Psoas muscle (tissue), 8 donors: ENCODE results near the gene KLHL29. TPM values are rescaled to one million over a fixed set of nuclear protein-coding genes. Genes with fewer than 3 reads are reported as not detected.

ENCODE experiments used
- ATAC-seq, 4 donors: fragments of 200-7000 bp; cut with Tn5 transposase; one replicate each; pipeline ENCODE4 v1.9.1; 2020; ENCODE audit warnings: moderate library complexity in 3 of 4, mild to moderate bottlenecking in 2 of 4
- DNase-seq, 2 donors: peaks; one replicate each; pipeline ENCODE4 v3.0.0-alpha.2; 2020
- H3K27ac ChIP-seq: fragments of 200-600 bp; one replicate; pipeline ENCODE4 v1.8.0; 2022
- H3K27me3 ChIP-seq, 3 donors: fragments of 200-600 bp in 1 of 3; one replicate each; pipeline versions ENCODE4 v1.6.1 to v1.8.0; 2013 to 2022; ENCODE audit warnings: low read length in 2 of 3, mild to moderate bottlenecking in 2 of 3, moderate library complexity in 1 of 3; ENCODE audit not compliant: insufficient read depth in 3 of 3
- H3K36me3 ChIP-seq, 2 donors: fragments of 200-600 bp in 1 of 2; one replicate each; pipeline versions ENCODE4 v1.6.1 to v1.8.0; 2013 to 2022; ENCODE audit warnings: low read depth in 1 of 2, mild to moderate bottlenecking in 1 of 2, moderate library complexity in 1 of 2; ENCODE audit not compliant: insufficient read depth in 1 of 2
- H3K4me1 ChIP-seq: fragments of 200-600 bp; one replicate; pipeline ENCODE4 v1.8.0; 2022
- H3K4me3 ChIP-seq: fragments of 200-600 bp; one replicate; pipeline ENCODE4 v1.8.0; 2022; ENCODE audit warnings: mild to moderate bottlenecking
- H3K9me3 ChIP-seq: fragments of 200-600 bp; one replicate; pipeline ENCODE4 v1.8.0; 2022
- WGBS, 3 donors: extraction: QIAGEN DNeasy Blood & Tissue Kit; methylation state at CpG; one replicate each; pipeline versions ENCODE4 v1.1.6 to v1.1.7; 2013; 5-methylcytosine and 5-hydroxymethylcytosine counted together
- intact Hi-C, 2 donors: fragments of 100-400 bp; cut with DNase I; formaldehyde crosslinking; loops; one replicate each; pipeline versions ENCODE4 v1.11.0 to v1.14.2; 2022
- polyA plus RNA-seq, 3 donors: library from polyadenylated mRNA; stranded (reverse); fragments of 200-250 nt; gene quantifications; one replicate each; pipeline ENCODE4 v1.2.3, GENCODE V29; 2013
- total RNA-seq, 4 donors: library from RNA; stranded (reverse); fragmentation: NEBNext Ultra II Directional in 2 of 4; extraction: Animal tissue kit (Norgen Biotek cat#: 25700) in 2 of 4; gene quantifications; one replicate each; pipeline versions ENCODE4 v1.2.1 to v1.2.4, GENCODE V29; 2021 to 2023
- TF ChIP-seq, protein P1 (sequence below): fragments of 200-600 bp; IDR thresholded peaks from one replicate; pipeline ENCODE4 v1.8.0; 2022; ENCODE audit warnings: antibody characterized with exemption
- donor health status: healthy with polysubstance abuse.
- donor health status: DM: no; HTN: no; CAD: no; lungs with moderate emphysema.
- donor health status: Bipolar disorder and iron deficiency.
- donor health status: healthy.
- donor health status: DM: yes; HTN: yes; CAD: no.
- donor health status: DM: no; HTN: no; CAD: no.
- donor health status: DM: no; HTN: no; CAD: no.
- donor health status: DM: yes; HTN: yes; CAD: no.

Gene KLHL29
- total and polyA plus RNA-seq, 7 donors = 4.4 to 14.1 (median 6.8) TPM

DNA sequence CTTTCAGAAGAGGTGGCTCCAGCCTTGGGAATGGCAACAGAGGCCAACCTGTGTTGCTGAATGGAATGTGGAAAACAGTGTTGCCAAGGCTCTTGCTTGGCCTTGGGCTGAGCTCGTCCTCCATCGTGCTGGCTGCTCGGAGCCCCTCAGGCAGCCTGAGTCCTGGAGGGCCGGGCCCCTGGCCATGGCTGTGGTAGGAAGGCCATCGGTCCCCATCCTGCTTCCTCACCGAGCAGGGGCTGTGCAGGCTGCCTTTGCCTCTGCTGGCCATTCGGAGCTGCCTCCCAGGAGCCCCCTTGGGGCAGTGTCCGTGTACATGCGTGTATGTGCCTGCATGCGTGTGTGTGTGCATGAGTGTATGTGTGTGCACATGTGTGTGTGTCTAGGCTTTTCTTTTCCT, 178.2 kb downstream of the KLHL29 start:
- H3K4me3 ChIP-seq = no peak overlapping the region
- TF ChIP-seq, protein P1, sequence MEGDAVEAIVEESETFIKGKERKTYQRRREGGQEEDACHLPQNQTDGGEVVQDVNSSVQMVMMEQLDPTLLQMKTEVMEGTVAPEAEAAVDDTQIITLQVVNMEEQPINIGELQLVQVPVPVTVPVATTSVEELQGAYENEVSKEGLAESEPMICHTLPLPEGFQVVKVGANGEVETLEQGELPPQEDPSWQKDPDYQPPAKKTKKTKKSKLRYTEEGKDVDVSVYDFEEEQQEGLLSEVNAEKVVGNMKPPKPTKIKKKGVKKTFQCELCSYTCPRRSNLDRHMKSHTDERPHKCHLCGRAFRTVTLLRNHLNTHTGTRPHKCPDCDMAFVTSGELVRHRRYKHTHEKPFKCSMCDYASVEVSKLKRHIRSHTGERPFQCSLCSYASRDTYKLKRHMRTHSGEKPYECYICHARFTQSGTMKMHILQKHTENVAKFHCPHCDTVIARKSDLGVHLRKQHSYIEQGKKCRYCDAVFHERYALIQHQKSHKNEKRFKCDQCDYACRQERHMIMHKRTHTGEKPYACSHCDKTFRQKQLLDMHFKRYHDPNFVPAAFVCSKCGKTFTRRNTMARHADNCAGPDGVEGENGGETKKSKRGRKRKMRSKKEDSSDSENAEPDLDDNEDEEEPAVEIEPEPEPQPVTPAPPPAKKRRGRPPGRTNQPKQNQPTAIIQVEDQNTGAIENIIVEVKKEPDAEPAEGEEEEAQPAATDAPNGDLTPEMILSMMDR = no peak
- DNase-seq = no peak
- H3K27me3 ChIP-seq = no peaks in the 10 kb centered on the region
- intact Hi-C loops = loop anchor here in 1 of 2 donors (5.0 kb wide), 1 partner anchor 36 kb away; no protein-coding TSS in a partner anchor
- peak overlapping the region; percentile 90 for H3K27ac ChIP-seq
- peaks cover 42% of the 10 kb centered on the region for H3K4me1 ChIP-seq
- ATAC-seq = no peak
- WGBS, 3 donors = 59 to 78% (median 71%) methylated on average over 10 of the region's 10 CpGs
- H3K36me3 ChIP-seq = peaks cover 0 to 9% of the 10 kb centered on the region in 2 donors
- no peaks in the 10 kb centered on the region for H3K9me3 ChIP-seq

DNA sequence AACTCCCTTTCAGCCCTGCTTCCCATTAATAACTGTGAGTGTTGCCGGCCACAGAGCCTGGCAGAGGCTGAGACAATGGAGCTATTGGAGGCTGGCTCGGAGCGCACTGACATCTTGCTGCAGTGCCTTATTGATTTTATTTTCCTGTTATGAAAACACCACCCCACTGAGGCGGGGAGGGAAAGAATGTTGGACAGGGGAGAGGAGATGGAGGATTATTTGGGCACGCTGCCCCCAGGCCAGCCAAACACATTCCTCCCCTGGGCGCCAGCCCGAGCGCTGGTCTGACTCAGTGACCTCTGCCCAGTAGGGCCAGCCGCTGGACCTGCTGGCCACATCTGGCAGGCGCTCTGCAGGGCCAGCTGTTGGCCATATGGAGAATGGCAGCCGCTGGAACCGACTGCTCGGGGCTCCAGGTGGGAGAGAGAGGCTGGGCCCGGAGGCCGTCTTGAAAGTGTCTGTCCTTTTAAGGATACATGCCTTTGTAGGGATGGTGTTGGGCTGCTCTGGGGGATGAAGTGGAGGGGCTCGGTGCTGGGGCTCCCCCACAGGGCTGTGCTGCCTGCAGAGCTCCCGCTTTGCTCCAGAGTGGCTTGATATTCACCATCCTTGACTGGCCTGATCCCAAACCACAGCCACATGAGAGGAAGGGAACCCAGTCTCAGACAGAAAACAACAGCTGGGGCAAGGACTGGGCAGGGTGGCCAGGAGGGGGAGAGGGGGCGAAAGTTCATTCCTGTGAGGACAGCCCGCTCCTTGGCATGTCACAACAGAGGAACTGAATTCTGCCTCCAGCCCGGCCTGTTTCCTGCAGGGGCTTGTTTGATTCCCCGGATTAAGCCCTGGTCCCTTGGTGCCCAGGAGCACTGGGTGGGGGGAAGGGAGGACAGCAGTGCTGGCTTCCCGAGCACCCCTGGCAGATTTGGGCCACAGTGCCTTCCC, 179.0 kb downstream of the KLHL29 start:
- peak; percentile 76 to 92 for DNase-seq
- peaks cover 48% of the 10 kb centered on the region for H3K4me1 ChIP-seq
- H3K4me3 ChIP-seq = no peak overlapping the region
- intact Hi-C loops = loop anchor here (1.0 to 5.0 kb wide), 3 partner anchors 37 to 45 kb away; no protein-coding TSS in a partner anchor
- TF ChIP-seq, protein P1 = peak; percentile 9
- peak overlapping the region; percentile 90 for H3K27ac ChIP-seq
- WGBS, 3 donors = 24 to 41% (median 34%) methylated on average over 21 to 22 of the region's 22 CpGs
- ATAC-seq = peak; percentile 79 to 86 (median 82)
- no peaks in the 10 kb centered on the region for H3K27me3 ChIP-seq
- H3K36me3 ChIP-seq = peaks cover 0 to 9% of the 10 kb centered on the region in 2 donors
- H3K9me3 ChIP-seq = no peaks in the 10 kb centered on the region

DNA sequence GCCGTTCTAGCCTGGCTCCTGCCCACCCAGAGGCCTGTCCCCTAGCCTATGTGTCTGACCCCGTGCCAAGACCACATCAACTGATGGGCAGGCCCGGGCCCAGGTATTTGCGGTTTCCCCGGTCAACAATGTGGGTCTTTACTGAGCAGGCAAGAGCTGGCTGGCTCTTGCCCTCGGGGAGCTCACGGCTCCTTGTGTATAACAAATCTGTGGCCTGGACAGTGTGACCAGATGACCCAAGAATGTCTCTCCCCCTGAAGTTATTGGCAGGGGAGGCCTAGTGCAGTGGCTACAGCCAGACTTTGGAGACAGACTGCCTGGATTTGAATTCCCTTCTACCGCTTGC, 179.6 kb downstream of the KLHL29 start:
- peak in 1 of 2 donors; percentile 68 for DNase-seq
- Histone ChIP-seq H3K27ac (peak overlapping the region; percentile 90), H3K27me3 (no peaks in the 10 kb centered on the region), H3K36me3 (peaks cover 0 to 9% of the 10 kb centered on the region in 2 donors), H3K4me1 (peaks cover 48% of the 10 kb centered on the region), H3K9me3 (no peaks in the 10 kb centered on the region), H3K4me3 (no peak overlapping the region)
- 31 to 50% (median 39%) methylated on average over 8 of the region's 8 CpGs for WGBS, 3 donors
- intact Hi-C loops = loop anchor here (1.0 to 5.0 kb wide), 3 partner anchors 37 to 45 kb away; no protein-coding TSS in a partner anchor
- ATAC-seq = peak; percentile 67 to 78 (median 70)
- TF ChIP-seq, protein P1 = no peak

DNA sequence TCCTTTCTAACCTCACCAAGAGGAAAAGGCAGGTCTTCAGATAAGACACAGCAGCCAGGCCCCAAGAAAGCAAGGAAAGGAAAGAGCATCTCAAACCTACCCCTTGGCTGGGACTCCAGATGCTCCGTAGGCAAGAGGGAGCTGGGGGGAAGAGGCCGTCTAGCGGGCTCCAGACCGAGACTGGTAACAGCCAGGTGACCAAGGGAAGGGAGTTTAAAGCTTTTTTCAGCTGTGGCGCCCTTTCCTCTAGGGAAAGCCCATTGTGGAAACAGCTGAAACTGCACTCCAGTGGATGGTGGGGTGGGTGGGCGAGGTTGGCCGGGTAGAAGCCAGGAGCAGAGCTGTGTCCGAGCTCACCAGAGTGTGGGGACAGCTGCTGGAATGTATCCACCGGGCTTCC, 180.4 kb downstream of the KLHL29 start:
- Histone ChIP-seq H3K27me3 (no peaks in the 10 kb centered on the region), H3K4me3 (no peak overlapping the region), H3K4me1 (peaks cover 48% of the 10 kb centered on the region), H3K9me3 (no peaks in the 10 kb centered on the region), H3K27ac (peak overlapping the region; percentile 90), H3K36me3 (peaks cover 0 to 9% of the 10 kb centered on the region in 2 donors)
- no peak for DNase-seq
- ATAC-seq = no peak
- TF ChIP-seq, protein P1 = no peak
- intact Hi-C loops = no loop called here
- 70 to 82% (median 72%) methylated on average over 9 of the region's 9 CpGs for WGBS, 3 donors
